Measurements from ENCODE around the gene ELL. TPM values are rescaled to one million over a fixed set of nuclear protein-coding genes. Genes with fewer than 3 reads are reported as not detected.

ELL gene
- total RNA-seq, 1 donor from 2014 or later = 19.2 TPM

DNA sequence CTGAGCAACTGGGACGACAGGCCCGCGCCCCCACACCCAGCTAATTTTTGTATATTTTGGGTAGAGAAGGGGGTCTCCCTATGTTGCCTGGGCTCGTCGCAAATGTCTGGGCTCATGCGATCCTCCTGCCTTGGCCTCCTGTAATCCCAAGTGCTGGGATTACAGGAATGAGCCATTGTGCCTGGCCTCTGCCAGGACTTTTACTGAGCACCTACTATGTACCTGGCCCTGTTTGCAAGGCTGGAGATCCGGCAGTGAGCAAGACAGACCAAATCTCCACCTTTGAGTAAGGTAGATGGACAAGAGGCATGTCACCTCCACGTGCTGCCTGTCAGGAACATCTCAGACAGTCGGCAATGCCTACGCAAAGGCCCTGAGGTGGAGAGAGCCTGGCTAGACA, 14.6 kb upstream of the ELL start:
- Mint-ChIP-seq H3K36me3 (peaks cover 26% of the 10 kb centered on the region), H3K9me3 (no peaks in the 10 kb centered on the region), H3K4me3 (no peak overlapping the region), H3K27ac (no peak overlapping the region), H3K27me3 (ENCODE audit: low read depth) (no peaks in the 10 kb centered on the region), H3K4me1 (no peaks in the 10 kb centered on the region)
- DNase-seq (ENCODE audit: low spot score in 2 of 2, unreplicated experiment in 2 of 2) = no peak
- TF ChIP-seq, protein P1, sequence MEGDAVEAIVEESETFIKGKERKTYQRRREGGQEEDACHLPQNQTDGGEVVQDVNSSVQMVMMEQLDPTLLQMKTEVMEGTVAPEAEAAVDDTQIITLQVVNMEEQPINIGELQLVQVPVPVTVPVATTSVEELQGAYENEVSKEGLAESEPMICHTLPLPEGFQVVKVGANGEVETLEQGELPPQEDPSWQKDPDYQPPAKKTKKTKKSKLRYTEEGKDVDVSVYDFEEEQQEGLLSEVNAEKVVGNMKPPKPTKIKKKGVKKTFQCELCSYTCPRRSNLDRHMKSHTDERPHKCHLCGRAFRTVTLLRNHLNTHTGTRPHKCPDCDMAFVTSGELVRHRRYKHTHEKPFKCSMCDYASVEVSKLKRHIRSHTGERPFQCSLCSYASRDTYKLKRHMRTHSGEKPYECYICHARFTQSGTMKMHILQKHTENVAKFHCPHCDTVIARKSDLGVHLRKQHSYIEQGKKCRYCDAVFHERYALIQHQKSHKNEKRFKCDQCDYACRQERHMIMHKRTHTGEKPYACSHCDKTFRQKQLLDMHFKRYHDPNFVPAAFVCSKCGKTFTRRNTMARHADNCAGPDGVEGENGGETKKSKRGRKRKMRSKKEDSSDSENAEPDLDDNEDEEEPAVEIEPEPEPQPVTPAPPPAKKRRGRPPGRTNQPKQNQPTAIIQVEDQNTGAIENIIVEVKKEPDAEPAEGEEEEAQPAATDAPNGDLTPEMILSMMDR (IDR thresholded peaks at IDR 0.05; ENCODE audit: unreplicated experiment) = no peak

DNA sequence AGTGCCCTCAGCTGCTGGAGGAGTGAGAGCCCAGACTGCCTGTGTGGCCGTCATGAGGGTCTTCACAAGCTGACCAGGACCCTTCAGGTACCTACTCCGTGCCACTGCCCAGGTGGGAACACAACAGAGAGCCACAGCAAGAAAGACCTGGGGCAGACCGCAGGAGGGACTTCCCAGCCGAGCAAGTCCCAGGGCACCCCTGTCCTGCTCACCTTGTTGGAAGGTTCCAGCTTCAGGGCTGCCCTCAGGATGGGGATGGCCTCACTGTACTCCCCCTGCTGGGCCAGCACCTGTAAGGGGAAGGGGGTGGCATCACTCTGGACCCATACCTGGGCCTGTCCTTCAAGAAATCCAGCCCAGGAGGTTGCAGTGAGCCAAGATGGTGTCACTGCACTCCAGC, 11.2 kb upstream of the ELL start:
- DNase-seq (ENCODE audit: low spot score in 2 of 2, unreplicated experiment in 2 of 2) = no peak
- no peaks in the 10 kb centered on the region for H3K9me3 Mint-ChIP-seq
- H3K4me3 Mint-ChIP-seq = no peak overlapping the region
- H3K27me3 Mint-ChIP-seq (ENCODE audit: low read depth) = no peaks in the 10 kb centered on the region
- peaks cover 30% of the 10 kb centered on the region for H3K36me3 Mint-ChIP-seq
- H3K4me1 Mint-ChIP-seq = no peaks in the 10 kb centered on the region
- no peak overlapping the region for H3K27ac Mint-ChIP-seq
- TF ChIP-seq, protein P1 (IDR thresholded peaks at IDR 0.05; ENCODE audit: unreplicated experiment) = no peak

DNA sequence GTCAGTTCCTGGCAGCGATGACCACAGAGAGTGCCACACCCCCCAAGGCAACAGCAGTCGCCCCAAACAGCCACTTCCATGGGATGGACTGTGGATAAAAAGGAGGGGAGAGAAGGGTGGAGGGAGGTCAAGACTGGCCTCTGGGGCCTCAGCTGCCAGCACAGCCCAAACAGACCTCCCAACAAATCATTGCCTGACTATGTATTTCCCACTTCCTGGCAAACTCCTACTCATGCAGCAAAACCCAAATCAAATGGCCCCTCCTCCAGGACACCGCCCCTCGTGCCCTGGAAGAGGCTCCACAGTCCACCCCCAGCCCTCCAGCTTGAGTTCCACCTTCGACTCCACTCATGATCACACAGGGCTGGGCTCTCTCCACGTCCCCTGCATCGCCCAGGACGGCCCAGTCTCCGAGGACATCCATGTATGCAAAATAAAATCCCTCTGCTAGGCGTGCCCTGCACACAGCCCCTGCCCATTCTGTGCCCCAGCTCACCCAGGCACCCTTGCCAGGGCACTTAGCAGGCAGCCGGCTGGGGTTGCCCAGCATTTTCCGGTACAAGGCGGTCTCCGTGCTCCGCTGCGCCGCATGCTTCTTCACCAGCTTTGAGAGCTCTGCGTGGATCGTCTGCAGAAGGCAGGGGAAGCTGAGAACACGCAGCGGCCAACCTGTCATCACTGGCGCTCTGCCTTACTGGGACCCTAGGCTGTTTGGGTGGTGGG, 10.5 kb upstream of the ELL start:
- Mint-ChIP-seq H3K27me3 (ENCODE audit: low read depth) (no peaks in the 10 kb centered on the region), H3K9me3 (no peaks in the 10 kb centered on the region), H3K27ac (no peak overlapping the region), H3K4me1 (no peaks in the 10 kb centered on the region), H3K4me3 (no peak overlapping the region), H3K36me3 (peaks cover 30% of the 10 kb centered on the region)
- DNase-seq (ENCODE audit: low spot score in 2 of 2, unreplicated experiment in 2 of 2) = no peak
- TF ChIP-seq, protein P1 (IDR thresholded peaks at IDR 0.05; ENCODE audit: unreplicated experiment) = no peak

DNA sequence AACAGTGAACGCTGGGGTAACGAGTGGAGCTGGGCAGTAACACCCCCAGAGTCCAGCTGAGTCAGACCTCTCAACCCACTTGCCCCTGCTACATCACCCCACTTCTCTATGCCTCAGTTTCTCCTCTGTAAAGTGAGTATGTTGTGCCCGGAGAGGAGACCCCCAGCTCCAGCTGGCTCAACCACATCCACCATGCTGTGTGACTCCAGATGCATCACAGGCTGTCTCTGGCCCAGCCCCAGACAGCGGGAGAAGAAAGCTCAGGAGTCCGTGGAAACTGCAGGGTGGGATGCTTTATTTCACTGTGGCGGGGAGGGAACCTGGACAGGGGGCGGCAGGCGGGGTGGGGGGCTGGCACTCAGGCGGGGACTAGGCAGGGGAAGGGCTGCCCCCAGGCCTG, 9.6 kb upstream of the ELL start:
- Mint-ChIP-seq H3K4me1 (no peaks in the 10 kb centered on the region), H3K27me3 (ENCODE audit: low read depth) (no peaks in the 10 kb centered on the region), H3K36me3 (peaks cover 26% of the 10 kb centered on the region), H3K9me3 (no peaks in the 10 kb centered on the region), H3K4me3 (no peak overlapping the region), H3K27ac (no peak overlapping the region)
- TF ChIP-seq, protein P1 (IDR thresholded peaks at IDR 0.05; ENCODE audit: unreplicated experiment) = no peak
- DNase-seq (ENCODE audit: low spot score in 2 of 2, unreplicated experiment in 2 of 2) = no peak

DNA sequence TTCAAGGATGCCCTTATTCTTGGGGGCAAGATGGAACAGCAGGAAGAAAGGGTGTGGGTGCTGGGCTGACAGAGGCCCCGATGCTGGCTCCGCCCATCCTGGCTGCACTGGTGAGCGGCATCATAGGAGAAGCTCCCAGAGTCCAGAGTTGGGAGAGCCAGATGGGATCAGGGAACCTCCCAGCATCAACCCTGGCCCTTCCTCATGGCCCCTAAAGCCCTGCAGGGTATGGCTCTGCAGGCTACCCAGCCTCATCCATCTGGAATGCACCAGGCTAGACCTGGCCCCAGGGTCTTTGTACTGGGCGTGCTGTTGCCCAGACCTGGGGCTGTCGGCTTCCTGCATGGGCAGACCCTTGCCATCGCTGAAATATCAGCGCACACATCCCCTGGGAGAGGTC, 7.9 kb upstream of the ELL start:
- no peaks in the 10 kb centered on the region for H3K27me3 Mint-ChIP-seq (ENCODE audit: low read depth)
- TF ChIP-seq, protein P1 (IDR thresholded peaks at IDR 0.05; ENCODE audit: unreplicated experiment) = no peak
- no peaks in the 10 kb centered on the region for H3K4me1 Mint-ChIP-seq
- no peak overlapping the region for H3K27ac Mint-ChIP-seq
- H3K9me3 Mint-ChIP-seq = no peaks in the 10 kb centered on the region
- H3K36me3 Mint-ChIP-seq = peaks cover 16% of the 10 kb centered on the region
- no peak overlapping the region for H3K4me3 Mint-ChIP-seq
- DNase-seq (ENCODE audit: low spot score in 2 of 2, unreplicated experiment in 2 of 2) = no peak
